T-helper 2 cell treated with Interferon-gamma antibody and Interleukin-4, amounts not matched to agents 100 ng/mL and 5 ng/mL, for 36 hours (primary cell): Measurements from ENCODE around the gene KRTAP1-5. TPM values are rescaled to one million over a fixed set of nuclear protein-coding genes. Genes with fewer than 3 reads are reported as not detected.
"Not testable (repeated sequence)": the region's sequence is repeated elsewhere in the genome, so short reads cannot be mapped to it uniquely, and the experiment has no call there.

ENCODE experiments used
- intact Hi-C: fragments of 100-400 bp; cut with micrococcal nuclease; formaldehyde crosslinking; loops from one replicate; pipeline ENCODE4 v1.15.1; 2023
- total RNA-seq: library from RNA; stranded (reverse); gene quantifications from 2 replicates; pipeline ENCODE4 v1.2.3, GENCODE V29; 2022

Gene KRTAP1-5
- total RNA-seq, 1 donor from 2014 or later: not detected

GRCh38 chr17:41049110-41049509 lies 22.1 kb upstream of the KRTAP1-5 start:
- intact Hi-C loops: no loop called here

- intact Hi-C loops: no loop called here
Observed at GRCh38 chr17:41048441-41048840, 21.4 kb upstream of the KRTAP1-5 start.

GRCh38 chr17:41046735-41047465 lies 19.9 kb upstream of the KRTAP1-5 start, which contains the start of gene KRTAP2-1:
KRTAP2-1 (minus strand) TSS chr17:41047316; CDS start chr17:41047267, 49 bp downstream.
- intact Hi-C loops: not testable (repeated sequence)

GRCh38 chr17:41042953-41043352 lies 15.9 kb upstream of the KRTAP1-5 start:
- intact Hi-C loops: no loop called here

- intact Hi-C loops: not testable (repeated sequence)
Observed at GRCh38 chr17:41040783-41041571, 14.0 kb upstream of the KRTAP1-5 start, which contains the start of gene KRTAP1-1. KRTAP1-1 (minus strand) TSS chr17:41041450; CDS start chr17:41041397, 53 bp downstream.

GRCh38 chr17:41037853-41038350 lies 10.9 kb upstream of the KRTAP1-5 start:
- intact Hi-C loops: no loop called here

GRCh38 chr17:41034346-41034935 lies 7.4 kb upstream of the KRTAP1-5 start, which contains the start of gene KRTAP1-3:
KRTAP1-3 (minus strand) TSS chr17:41034874; CDS start chr17:41034821, 53 bp downstream.
- intact Hi-C loops: not testable (repeated sequence)

- intact Hi-C loops: no loop called here
Observed at GRCh38 chr17:41029633-41030245, 2.7 kb upstream of the KRTAP1-5 start, which contains the start of gene KRTAP1-4. KRTAP1-4 (minus strand) TSS chr17:41030195; CDS start chr17:41030078, 117 bp downstream.

GRCh38 chr17:41024697-41025096 lies 2.3 kb downstream of the KRTAP1-5 start:
- intact Hi-C loops: no loop called here

GRCh38 chr17:41020336-41020735 lies 6.7 kb downstream of the KRTAP1-5 start:
- intact Hi-C loops: no loop called here

GRCh38 chr17:41019415-41019814 lies 7.6 kb downstream of the KRTAP1-5 start:
- intact Hi-C loops: no loop called here

GRCh38 chr17:41018541-41018940 lies 8.5 kb downstream of the KRTAP1-5 start:
- intact Hi-C loops: no loop called here

GRCh38 chr17:41016578-41017215 lies 10.3 kb downstream of the KRTAP1-5 start:
- intact Hi-C loops: no loop called here

- intact Hi-C loops: no loop called here
Observed at GRCh38 chr17:41015454-41015853, 11.6 kb downstream of the KRTAP1-5 start.

- intact Hi-C loops: no loop called here
Observed at GRCh38 chr17:41013606-41014005, 13.4 kb downstream of the KRTAP1-5 start.

- intact Hi-C loops: no loop called here
Observed at GRCh38 chr17:41013181-41013580, 13.8 kb downstream of the KRTAP1-5 start.

GRCh38 chr17:41012326-41013120 lies 14.5 kb downstream of the KRTAP1-5 start:
- intact Hi-C loops: no loop called here

- intact Hi-C loops: no loop called here
Observed at GRCh38 chr17:41010441-41010840, 16.6 kb downstream of the KRTAP1-5 start.

- intact Hi-C loops: no loop called here
Observed at GRCh38 chr17:41009936-41010335, 17.1 kb downstream of the KRTAP1-5 start.

GRCh38 chr17:41009301-41009760 lies 17.7 kb downstream of the KRTAP1-5 start:
- intact Hi-C loops: no loop called here
